ENCODE results near the gene MSLN. TPM values are rescaled to one million over a fixed set of nuclear protein-coding genes. Genes with fewer than 3 reads are reported as not detected.

The MSLN gene
- total RNA-seq, 2 experiments from 2014 or later, result not detected

- CTCF ChIA-PET, result no interaction called here
- POLR2A ChIA-PET, result no interaction called here
These were observed 17.3 kb downstream of the MSLN start for GRCh38 chr16:777826-778225.

- ChIA-PET CTCF (no interaction called here), POLR2A (no interaction called here)
These were observed 17.9 kb downstream of the MSLN start for GRCh38 chr16:778447-778846.

- POLR2A ChIA-PET, result no interaction called here
- CTCF ChIA-PET, result no interaction called here
These were observed 18.5 kb downstream of the MSLN start for GRCh38 chr16:778909-779527.

DNA sequence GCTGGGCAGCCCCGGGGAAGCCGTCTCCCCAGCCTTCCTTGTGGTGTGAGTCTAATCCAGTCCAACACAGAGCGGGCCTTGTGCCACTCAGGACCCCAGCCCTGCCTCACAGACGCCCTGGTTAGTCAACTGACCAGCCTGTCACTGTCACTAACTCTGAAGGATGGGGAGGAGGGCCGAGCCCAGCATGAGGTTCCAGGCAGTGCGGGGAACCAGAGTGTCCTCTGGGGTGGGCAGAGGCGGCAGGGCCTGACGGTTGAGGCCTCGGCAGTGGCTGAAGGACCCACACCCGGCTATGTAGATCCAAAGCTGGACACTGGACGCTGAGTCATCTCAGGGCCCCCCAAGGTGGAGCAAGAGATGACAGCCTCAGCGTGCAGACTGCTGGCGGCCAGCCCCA lies 19.0 kb downstream of the MSLN start:
- CTCF ChIA-PET, result no interaction called here
- POLR2A ChIA-PET, result no interaction called here

DNA sequence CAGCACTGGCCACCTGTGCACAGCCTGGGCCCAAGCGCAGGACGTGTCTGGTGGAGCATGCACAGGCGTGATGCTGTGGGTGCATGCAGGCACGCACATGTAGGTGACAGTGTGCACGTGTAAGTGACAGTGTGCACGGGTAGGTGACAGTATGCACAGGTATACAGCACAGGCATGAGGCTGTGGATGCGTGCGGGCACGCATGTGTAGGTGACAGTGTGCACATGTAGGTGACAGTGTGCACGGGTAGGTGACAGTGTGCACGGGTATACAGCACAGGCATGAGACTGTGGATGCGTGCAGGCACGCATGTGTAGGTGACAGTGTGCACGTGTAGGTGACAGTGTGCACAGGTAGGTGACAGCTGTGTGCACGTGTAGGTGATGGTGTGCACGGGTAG lies 19.8 kb downstream of the MSLN start:
- CTCF ChIA-PET, result interaction anchor here (1.3 kb wide), 1 partner anchor 68 kb away, joined by 4 read pairs; no protein-coding TSS in a partner anchor
- POLR2A ChIA-PET, result no interaction called here

GRCh38 chr16:781346-782010 lies 20.9 kb downstream of the MSLN start:
- POLR2A ChIA-PET, result no interaction called here
- CTCF ChIA-PET, result interaction anchor here (1.3 kb wide), 1 partner anchor 69 kb away, joined by 4 read pairs; no protein-coding TSS in a partner anchor

- CTCF ChIA-PET, result no interaction called here
- POLR2A ChIA-PET, result no interaction called here
These were observed 21.7 kb downstream of the MSLN start for GRCh38 chr16:782258-782657.

DNA sequence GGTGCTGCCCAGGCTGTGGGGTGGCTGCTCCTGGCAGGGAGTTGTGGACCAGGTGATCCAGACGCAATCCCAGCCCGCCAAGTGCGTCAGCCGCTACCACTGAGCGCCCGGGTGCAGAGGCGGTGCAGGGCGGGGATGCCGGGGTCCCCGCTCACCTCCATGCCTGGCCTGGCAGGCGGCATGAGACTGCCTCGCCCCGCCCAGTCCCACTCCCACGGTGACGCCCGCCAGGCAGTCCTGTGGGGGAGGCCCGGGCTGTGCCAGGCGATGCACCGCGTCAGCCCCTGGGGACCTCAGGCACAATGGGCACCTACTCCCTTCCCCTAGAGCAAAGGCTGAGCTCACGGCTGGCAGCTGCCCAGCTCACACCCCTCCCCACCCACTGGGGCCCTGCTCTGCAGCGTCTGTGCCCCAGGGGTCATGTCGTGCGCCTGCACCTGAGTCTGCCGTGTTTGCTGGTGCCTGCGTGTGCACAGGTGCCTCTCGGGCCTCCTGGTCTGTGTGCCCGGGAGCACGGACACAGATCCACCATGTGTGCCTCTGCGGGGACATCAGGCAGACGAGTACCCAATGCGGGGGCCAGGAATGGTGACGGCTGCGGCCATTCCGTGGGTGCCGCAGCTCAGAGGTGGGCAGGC lies 22.4 kb downstream of the MSLN start:
- ChIA-PET POLR2A (interaction anchor here (0.6 kb wide), 1 partner anchor 63 kb away, joined by 3 read pairs; no protein-coding TSS in a partner anchor), CTCF (interaction anchor here (1.0 to 2.9 kb wide), 2 partner anchors 67 to 71 kb away, joined by 3 to 19 read pairs; no protein-coding TSS in a partner anchor)

DNA sequence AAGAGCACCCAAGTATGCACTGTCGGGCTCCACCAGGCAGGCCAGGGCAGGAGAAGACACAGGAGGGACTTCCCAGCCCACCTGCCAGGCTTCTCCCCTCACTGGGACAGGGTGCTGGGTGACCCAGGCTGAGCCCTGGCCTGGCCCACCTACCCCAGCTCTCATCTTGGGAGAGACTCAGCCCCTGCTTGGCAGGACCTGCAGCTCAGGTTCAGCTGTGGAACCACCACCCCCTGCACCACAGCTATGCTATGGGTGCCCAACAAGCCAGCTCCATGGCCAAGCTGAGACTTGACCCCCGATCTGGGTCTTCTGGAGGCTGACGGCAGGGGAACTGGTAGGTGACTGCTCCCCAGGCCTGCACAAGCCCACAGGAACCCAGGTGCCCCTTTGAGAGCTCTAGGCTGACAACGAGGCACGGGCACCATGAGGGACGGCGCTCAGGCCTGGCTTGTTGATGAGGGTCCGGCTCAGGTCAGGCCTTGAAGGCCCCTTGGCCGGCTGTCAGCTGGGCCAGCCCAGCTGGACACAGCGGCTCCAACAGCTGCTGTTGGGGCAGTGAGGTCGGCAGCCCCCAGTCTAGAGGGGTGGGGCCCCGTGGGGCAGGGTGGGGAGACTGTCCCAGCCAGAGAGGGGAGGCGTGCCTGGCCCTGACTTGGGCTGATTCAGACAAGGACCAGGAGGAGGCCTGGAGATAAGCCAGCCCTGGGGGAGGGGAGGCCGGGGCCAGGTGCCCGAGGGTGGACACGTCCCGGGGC lies 23.0 kb downstream of the MSLN start:
- ChIA-PET CTCF (interaction anchor here (1.0 to 2.9 kb wide), 3 partner anchors 63 to 71 kb away, joined by 3 to 19 read pairs (median 15); partner anchors contain the start of gene ANTKMT), POLR2A (interaction anchor here (0.6 kb wide), 1 partner anchor 63 kb away, joined by 3 read pairs; no protein-coding TSS in a partner anchor)

DNA sequence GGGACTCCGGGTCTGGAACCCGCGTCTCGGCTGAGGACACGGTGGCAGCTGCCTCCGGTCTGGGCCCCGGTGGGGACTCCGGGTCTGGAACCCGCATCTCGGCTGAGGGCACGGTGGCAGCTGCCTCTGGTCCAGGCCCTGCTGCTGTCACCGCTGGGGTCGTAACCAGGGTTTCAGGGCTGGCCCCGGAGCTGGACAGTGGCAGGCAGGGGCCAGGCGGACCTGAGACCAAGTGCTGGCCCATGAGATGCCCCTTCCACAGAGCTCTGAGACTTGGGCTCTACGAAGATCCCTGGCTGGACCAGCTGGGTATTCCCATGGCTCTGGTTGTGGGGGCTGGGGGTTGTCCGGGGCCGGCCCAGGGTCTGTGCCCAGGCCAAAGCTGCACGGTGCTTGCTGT lies 23.9 kb downstream of the MSLN start:
- ChIA-PET POLR2A (interaction anchor here (1.4 kb wide), 1 partner anchor 70 kb away, joined by 6 read pairs; the partner anchor contains the start of gene METRN), CTCF (interaction anchor here (0.6 to 2.9 kb wide), 14 partner anchors 11 to 89 kb away, joined by 3 to 19 read pairs (median 7); partner anchors contain the start of genes ANTKMT and FBXL16)

- CTCF ChIA-PET, result interaction anchor here (0.9 to 3.3 kb wide), 17 partner anchors 9 to 271 kb away, joined by 3 to 19 read pairs (median 7); partner anchors contain the start of genes ANTKMT, CIAO3, FBXL16 and STUB1
- POLR2A ChIA-PET, result interaction anchor here (1.4 kb wide), 1 partner anchor 71 kb away, joined by 6 read pairs; the partner anchor contains the start of gene METRN
These were observed 25.3 kb downstream of the MSLN start for GRCh38 chr16:785563-786535.

DNA sequence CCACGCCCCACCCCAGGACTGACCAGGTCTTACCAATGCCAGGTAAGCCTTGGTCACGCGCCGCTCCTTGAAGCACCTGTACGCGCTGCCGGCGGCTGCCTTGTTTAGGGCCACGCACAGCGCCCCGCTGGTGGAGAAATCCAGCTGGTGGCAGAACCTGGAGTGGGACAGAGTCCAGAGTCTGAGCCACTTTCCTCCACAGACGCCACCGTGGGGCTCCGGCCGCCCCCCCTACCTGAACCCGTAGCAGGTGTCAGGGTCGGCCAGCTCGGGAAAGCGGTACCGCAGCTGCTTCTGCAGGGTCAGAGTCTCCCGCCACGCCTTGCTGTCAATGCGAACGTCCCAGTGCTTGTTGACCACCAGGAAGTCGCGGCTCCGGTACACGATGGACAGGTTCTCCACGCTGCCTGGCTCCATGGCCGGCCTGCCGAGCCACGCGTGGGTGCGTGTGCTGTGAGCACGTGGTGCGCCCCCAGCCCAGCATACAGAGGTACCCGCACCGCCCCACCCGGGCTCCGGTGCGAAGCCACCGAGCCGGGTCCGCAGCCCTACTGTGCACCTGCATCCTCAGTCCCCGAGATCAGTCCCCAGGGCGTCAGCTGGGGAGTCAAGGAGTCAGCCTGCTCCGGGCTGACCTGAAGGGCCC lies 26.9 kb downstream of the MSLN start:
- POLR2A ChIA-PET, result interaction anchor here (0.7 to 1.4 kb wide), 3 partner anchors 14 to 92 kb away, joined by 3 to 6 read pairs (median 3); partner anchors contain the start of gene CCDC78
- CTCF ChIA-PET, result interaction anchor here (0.8 to 3.3 kb wide), 6 partner anchors 20 to 139 kb away, joined by 3 to 16 read pairs (median 4); partner anchors contain the start of gene METRN

DNA sequence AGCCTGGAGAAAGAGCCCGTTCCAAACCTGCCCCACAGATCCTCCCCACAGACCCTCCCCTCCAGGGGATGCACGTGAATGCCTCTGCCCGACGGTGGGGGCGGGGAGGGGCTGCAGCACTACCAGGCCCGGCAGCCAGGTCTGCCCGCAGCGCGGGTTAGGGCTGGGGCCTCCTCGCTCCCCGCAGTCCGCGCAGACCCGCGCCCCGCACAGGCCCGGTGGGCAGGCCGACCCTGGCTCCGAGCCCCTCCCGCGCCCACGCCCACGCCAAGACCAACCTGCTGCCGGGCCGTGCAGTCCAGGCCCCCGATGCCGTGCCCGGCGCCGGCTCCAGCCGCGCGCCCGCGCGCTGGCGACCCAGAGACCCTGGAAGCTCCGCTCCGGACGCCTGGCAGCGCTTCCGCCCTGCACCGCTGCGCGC lies 27.5 kb downstream of the MSLN start, which contains the start of gene RPUSD1:
TSS of gene RPUSD1 (minus strand) at position 404 of the 421 bp plus-strand sequence. CDS start 644 bp downstream, outside the sequence.
- POLR2A ChIA-PET, result interaction anchor here (0.7 to 1.4 kb wide), 3 partner anchors 13 to 93 kb away, joined by 3 to 6 read pairs (median 3); partner anchors contain the start of gene CCDC78

DNA sequence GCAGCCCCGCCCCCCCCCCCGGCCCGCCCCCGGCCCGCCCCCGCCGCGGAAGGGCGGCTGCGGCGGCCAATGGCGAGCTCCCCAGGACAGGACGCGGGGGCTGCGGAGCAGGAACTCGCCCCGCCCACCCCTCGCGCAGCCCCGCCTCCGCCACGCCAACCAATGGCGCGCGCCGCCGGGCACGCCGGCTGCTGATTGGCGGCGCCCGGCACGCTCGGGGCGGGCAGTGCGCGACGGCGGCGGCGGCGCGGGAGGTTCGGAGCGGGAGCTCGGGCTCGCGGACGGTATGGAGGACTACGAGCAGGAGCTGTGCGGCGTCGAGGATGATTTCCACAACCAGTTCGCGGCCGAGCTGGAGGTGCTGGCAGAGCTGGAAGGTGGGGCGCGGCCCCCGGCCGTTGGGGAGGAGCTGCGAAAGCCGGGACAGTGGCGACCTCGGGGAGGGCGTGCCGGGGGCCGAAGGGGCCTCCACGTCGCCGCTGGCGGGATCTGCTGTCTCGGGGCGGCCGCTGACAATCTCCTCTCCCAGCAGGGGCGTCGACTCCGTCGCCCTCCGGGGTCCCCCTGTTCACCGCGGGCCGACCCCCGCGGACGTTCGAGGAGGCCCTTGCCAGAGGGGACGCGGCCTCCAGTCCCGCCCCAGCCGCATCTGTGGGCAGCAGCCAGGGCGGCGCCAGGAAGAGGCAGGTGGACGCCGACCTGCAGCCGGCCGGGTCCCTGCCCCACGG lies 28.0 kb downstream of the MSLN start, which contains the start of gene CHTF18:
TSS of gene CHTF18 (plus strand) at position 222 of the 728 bp plus-strand sequence. CDS start at position 287, 65 bp downstream.
- ChIA-PET POLR2A (interaction anchor here (0.5 to 1.4 kb wide), 4 partner anchors 13 to 94 kb away, joined by 3 to 6 read pairs (median 4); partner anchors contain the start of gene CCDC78), CTCF (interaction anchor here (0.5 to 3.3 kb wide), 9 partner anchors 15 to 1068 kb away, joined by 3 to 16 read pairs (median 4); partner anchors contain the start of genes METRN and RHOT2)

More for the DNA sequence above, 27.5 kb downstream of the MSLN start, which contains the start of gene RPUSD1:
- CTCF ChIA-PET, result interaction anchor here (0.5 to 3.3 kb wide), 10 partner anchors 16 to 549 kb away, joined by 3 to 16 read pairs (median 4); partner anchors contain the start of genes METRN and RHOT2

DNA sequence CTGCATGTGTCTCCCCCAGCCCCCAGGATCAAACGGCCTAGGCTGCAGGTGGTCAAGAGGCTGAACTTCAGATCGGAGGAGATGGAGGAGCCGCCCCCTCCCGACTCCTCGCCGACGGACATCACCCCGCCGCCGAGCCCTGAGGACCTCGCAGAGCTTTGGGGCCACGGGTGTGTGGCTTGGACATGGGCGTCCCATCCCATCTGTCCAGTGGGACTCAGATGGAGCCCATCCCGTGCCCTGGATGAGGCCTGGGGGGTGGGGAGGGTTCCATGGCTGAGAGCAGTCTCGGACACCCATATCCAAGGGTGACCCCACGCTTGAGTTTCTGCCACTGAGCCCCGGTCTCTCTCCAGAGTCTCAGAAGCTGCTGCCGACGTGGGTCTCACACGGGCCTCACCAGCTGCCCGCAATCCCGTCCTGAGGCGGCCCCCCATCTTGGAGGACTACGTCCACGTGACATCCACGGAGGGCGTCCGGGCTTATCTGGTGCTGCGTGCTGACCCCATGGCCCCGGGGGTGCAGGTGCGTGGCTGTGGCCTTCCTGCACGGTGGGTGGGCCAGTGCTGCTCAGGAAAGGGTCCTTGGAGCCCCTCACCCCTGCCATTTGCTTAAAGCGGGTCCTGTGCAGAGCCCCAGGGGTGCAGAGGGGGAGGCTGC lies 28.8 kb downstream of the MSLN start:
- CTCF ChIA-PET, result interaction anchor here (1.0 to 2.4 kb wide), 5 partner anchors 16 to 121 kb away, joined by 3 to 8 read pairs (median 4); partner anchors contain the start of genes METRN and RHOT2
- POLR2A ChIA-PET, result interaction anchor here (1.4 kb wide), 1 partner anchor 12 kb away, joined by 6 read pairs; no protein-coding TSS in a partner anchor
